Activated naive CD8-positive, alpha-beta T cell treated with anti-CD3 and anti-CD28 coated beads, Interleukin-2, amount 50 U/mL, for 16 hours (primary cell): ENCODE data around the gene GPR119.
"Not testable (repeated sequence)": the region's sequence is repeated elsewhere in the genome, so short reads cannot be mapped to it uniquely, and the experiment has no call there.

Source experiments
- DNase-seq: peaks from one replicate; pipeline ENCODE4 v3.0.0-alpha.2; 2020; ENCODE audit warnings: low read depth, low spot score

Gene GPR119

GRCh38 chrX:130385520-130385919 is at the start of gene GPR119:
GPR119 (minus strand) TSS chrX:130385674; CDS start chrX:130385447, 227 bp downstream.
- no peak for DNase-seq

DNA sequence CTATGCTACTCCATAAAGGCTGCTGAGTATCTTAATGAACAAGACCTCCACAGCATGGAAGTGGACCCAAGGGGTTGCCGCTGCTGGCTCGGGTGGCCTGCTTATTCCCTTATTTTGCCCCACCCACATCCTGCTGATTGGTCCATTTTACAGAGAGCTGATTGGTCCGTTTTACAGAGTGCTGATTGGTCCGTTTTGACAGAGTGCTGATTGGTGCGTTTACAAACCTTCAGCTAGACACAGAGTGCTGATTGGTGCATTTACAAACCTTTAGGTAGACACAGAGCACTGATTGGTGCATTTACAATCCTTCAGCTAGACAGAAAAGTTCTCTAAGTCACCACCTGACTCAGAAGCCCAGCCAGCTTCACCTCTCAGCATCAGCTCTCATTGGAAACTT is 43.8 kb upstream of the GPR119 start:
- not testable (repeated sequence) for DNase-seq

DNA sequence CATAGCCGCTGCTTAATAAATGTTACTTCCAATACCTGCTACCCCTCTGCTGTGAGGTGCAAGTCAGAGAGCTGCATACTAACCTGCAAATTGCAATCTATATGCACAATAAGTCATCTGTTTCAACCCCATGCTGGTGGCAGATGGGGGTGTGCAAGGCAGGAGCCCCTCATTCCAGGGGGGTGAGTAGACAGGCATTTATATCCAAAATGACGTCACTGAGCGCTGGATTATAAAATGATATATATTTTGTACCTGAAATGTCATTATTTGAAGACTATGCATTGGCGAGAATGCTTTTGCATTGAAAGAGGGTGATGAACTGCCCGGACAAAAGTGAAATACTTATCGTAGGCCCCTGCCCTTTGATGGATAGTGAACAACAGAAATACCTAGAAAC is 41.1 kb upstream of the GPR119 start:
- no peak for DNase-seq

DNA sequence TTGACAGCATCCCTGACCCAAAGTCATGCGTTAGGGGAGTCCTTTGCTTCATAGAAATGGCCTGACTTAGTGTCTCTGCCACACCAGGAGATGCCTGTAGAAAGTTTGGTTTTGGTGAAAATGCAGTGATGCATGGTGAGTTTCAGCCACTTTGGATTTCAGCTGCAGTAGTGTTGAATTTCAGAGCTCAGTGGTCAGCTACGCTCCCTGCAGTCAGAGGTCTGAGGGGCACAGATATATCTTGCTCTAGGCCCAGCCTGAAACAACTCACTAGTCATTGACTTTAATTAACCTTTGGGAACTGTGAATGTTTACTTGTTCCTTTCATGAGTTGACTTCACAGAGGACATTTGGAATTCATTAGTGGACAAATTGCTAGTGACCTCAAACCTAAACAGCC is 33.8 kb upstream of the GPR119 start:
- DNase-seq = no peak

DNA sequence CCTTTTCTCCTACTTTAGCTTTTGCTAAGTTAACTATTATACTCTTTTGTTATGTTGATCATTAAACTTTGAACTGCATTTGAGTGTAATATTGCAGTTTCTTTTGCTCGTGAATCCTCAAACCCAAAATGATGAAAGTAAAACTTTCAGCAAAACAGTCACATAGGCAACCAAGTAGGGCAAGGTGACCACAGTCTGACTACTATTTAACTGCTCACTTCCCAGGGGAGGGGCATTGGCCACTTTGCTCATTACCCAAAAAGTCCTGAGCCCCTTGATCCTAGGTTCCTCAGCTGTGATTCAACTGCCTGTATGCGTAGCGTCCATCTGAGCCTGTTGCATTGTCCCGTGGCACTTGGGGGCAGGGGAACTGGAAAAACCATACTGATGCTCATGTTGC is 33.3 kb upstream of the GPR119 start:
- no peak for DNase-seq

GRCh38 chrX:130418066-130418465 is 32.6 kb upstream of the GPR119 start:
- no peak for DNase-seq

GRCh38 chrX:130416785-130417184 is 31.3 kb upstream of the GPR119 start:
- no peak for DNase-seq

- DNase-seq = no peak
These were observed 29.7 kb upstream of the GPR119 start for GRCh38 chrX:130415201-130415600.

DNA sequence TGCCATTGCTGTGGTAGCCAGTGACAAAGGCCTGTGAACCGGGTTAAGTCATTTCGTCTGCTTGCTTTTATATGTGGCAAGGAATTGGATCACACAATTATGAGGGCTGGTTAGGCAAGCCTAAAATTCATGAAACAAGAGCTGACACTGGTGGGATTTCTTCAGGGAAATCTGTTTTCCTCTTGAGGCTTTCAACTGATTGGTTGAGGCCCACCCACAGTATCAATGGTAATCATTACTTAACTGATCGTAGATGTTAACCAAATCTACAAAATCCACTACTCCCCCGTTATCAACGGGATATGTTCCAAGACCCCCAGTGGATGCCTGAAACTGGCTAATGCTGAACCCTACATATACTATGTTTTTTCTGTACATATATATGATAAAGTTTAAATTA is 29.3 kb upstream of the GPR119 start:
- DNase-seq = no peak

DNA sequence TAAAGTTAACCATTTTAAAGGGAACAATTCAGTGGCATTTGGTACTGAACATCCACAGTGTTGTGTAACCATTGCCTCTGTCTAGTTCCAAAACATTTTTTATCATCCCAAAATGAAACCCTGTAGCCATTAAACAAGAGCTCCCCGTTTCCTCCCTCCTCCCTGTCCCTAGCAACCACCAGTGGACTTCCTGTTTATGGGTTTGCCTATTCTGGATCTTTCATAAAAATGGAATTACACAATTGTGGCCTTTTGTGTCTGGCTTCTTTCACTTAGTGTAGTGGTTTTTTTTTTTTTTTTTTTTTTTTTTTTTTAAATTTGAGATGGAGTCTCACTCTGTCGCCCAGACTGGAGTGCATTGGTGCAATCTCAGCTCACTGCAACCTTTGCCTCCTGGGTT is 27.9 kb upstream of the GPR119 start:
- no peak for DNase-seq

DNA sequence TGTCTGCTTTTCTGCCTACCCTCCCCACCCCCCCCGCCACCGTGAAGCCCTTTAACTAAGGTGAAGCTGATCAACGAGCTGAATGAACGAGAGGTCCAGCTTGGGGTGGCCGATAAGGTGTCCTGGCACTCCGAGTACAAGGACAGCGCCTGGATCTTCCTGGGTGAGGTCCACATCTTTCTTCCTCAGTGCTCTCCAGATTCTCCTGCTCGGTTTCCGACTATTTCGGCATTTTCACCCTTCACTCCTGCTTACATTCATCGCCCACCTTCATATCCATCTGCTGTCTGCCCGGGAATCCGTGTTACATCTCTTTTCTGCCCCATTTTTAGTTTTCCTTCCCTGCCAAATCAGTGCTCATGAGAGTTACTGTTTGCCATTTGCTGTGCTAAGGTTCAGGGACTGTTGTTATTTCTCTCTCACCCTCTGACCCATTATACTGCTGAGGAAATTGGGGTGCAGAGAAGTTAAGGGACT is 16.8 kb upstream of the GPR119 start:
- no peak for DNase-seq

GRCh38 chrX:130401415-130402207 is 16.1 kb upstream of the GPR119 start, which contains the start of gene RBMX2:
RBMX2 (plus strand) TSS chrX:130401987; CDS start chrX:130402033, 46 bp downstream.
- peak; percentile 25 for DNase-seq

GRCh38 chrX:130395341-130395740 is 9.9 kb upstream of the GPR119 start:
- no peak for DNase-seq

DNA sequence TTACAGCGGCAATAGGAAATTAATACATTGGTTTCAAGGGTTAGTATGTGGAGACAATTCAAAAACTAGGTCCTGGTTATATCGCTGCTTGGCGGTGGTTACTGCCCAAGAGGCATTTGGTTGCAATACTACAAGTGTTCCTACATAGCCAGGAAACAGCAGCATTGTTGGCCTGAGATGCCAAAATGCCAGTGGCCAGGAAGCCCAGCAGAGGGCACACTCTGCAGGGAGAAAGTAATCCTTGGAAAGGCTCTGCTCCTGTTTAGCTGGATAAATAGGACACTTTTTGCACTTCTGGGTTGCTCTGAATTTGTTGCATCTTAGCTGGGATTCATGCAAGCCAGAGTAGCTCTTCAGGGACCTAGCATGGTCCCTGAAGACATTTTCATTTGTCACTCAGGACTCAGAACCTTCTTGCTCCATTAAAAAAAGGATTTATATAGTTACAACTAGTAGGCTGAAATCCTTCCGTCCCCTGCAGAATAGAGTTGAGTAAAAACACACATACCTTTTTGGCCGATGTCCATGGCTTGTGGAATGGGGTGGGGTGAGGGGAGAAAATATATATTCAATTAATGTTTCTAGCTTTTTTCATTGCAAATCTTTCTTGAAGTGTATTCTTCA is 8.1 kb upstream of the GPR119 start:
- DNase-seq = no peak

DNA sequence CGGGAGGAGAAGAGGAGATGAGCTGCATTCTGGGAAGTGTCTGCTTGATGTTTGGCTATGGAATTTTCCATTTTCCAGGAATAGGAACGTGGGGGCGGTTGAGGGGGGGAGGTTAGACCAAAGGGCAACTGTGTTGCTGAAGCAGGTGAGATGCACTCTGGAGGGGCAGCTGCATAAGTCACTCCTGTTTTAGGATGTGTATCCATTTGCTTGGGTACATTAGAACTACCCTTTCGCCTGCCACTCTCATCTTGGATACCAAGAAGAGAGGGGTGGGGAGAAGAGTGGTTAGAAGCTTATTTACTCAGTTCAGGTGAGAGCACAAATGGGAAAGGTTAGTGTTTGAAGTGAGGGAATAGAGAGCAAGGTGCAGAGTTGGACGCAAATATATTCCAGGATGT is 934 bp upstream of the GPR119 start:
- DNase-seq = no peak

DNA sequence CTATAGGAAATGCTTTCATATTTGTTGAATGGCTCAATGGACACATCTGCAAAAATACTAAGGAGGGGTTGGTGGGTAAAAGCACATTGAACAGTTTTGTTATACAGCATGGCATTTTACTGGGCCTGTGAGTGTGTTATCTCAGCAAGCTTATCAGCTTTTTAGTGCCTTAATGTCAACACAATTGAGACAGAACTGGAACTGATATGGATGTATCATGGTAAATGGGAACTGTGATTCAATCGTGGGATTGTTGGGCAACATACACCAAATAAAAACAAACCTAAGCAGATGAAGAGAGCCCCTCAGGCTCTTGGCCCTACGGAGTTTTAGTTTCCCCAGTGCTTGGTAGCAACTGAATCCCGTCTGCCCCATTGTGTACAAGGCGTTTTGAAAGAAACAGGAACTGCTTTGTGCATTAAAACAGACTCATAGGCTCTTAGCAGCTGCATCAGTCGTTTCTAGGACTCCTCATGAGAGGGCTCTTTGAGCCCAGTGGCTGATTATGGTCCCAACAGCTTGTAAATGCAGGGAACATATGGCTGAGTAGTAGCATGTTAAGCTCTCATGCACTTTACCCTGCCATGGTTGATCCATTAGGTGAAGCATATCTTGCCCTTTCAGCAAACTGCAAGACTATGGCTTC is 7.3 kb downstream of the GPR119 start:
- DNase-seq = no peak

DNA sequence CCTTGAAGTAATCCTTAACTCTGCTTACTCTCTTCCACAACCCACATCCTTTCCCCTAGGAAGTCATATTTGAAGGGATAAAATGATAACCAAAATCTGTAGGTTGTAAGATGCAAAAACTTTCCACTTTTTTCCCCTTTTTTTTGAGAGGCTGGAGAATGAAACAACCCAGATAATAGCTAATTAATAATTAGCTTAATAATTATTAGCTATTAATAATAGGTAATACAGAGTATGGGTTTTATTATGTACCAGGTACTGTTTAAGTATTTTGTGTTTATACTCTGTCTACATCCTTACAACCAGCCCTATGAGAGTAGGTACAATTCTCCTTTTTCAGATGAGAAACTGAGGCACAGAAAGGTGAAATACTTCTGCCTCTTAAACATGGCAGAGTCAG is 9.4 kb downstream of the GPR119 start:
- no peak for DNase-seq

DNA sequence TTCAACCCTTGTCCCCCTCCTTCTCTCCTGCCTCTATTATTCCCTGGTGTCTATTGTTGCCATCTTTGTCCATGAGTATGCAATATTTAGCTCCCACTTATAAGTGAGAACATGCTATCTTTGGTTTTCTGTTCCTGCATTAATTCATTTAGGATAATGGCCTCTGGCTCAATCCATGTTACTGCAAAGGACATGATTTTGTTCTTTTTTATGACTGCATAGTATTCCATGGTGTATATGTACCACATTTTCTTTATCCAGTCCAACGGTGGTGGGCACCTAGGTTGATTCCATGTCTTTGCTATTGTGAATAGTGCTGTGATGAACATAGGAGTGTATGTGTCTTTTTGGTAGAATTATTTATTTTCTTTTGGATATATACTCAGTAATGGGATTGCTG is 33.4 kb downstream of the GPR119 start:
- not testable (repeated sequence) for DNase-seq

DNA sequence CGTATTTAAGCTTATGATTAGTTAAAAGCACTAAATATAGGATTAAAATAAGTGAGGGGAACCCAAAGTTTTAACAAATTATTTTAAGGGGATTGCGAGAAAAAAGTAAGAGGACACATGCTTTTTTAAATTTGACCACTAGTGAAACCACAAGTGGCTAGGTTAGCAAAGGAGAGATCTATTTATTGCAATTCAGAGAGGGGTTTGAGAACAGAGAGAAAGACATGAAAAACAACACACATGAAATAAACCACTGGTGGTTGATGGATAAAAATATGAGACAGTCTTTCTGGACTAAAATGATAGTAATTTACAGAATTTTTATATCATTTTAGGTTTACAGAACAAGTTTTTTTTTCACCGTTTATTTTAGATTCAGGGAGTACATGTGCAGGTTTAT is 33.9 kb downstream of the GPR119 start:
- no peak for DNase-seq

DNA sequence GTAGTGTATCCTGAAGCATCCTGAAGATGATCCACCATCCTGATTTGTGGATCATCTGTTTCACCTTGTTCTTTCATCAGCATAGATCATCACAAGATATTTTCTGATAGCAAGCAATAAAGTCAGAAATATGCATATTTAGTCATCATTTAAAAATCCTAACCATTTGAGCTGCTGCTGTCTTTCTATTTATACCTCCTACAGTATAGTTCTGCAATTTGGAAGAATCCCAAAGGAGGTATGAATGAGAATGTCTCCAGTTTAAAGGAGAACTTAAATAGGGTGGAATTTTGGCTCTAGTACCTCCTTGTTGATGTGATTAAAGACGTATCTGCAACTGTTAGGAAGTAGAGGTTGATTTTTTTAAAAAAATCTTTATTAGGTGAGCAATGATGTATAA is 38.2 kb downstream of the GPR119 start:
- no peak for DNase-seq

DNA sequence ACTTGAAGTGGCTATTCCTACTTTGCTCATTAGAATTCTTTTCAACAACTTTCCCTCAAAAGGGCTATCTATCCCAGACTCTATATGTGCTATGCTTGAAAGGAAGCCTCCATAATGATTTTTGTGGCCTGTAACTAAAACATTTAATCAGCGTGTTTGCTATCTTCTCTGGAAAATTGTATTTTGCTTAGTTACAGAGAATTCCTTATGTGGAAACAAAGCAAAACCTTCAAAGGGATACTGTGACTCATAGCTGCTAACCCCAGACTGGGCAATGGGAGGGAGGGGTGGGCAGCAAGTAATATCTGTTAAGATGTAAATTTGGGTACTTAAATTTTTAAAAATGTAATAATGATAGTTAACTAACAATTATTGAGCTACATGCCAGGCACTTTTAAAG is 42.1 kb downstream of the GPR119 start:
- DNase-seq = no peak

- no peak for DNase-seq
These were observed 45.2 kb downstream of the GPR119 start for GRCh38 chrX:130340271-130340670.
